IMR-90 (cell line): ENCODE measurements around the gene CNFN. TPM values are rescaled to one million over a fixed set of nuclear protein-coding genes. Genes with fewer than 3 reads are reported as not detected.

Experiments used
- ATAC-seq: fragments of 200-7000 bp; cut with Tn5 transposase; 2 replicates; pipeline ENCODE4 v1.9.1; 2020; ENCODE audit warnings: low read depth, mild to moderate bottlenecking, moderate library complexity
- BruUV-seq: library from RNA; stranded (reverse); fragments of 400-500 nt; replicated peaks from 2 replicates; lab custom pipeline; 2021; lab: Mats Ljungman, UMichigan
- CTCF ChIA-PET: fragments of 300-600 bp; formaldehyde crosslinking; extraction: SDS; loops from one replicate; lab custom pipeline; 2021; ENCODE audit warnings: antibody characterized with exemption; lab: Yijun Ruan, JAX
- POLR2A ChIA-PET: fragments of 300-600 bp; sonication (Branson Sonifier 250); formaldehyde crosslinking; loops from one replicate; lab custom pipeline; 2022; ENCODE audit warnings: antibody characterized with exemption; ENCODE audit not compliant: unreplicated experiment; lab: Charles Lee
- DNase-seq: peaks from one replicate; pipeline ENCODE4 v3.0.0; 2013
- H2AFZ ChIP-seq: replicated peaks from 2 replicates; pipeline ENCODE3; 2013; ENCODE audit warnings: low read length, mild to moderate bottlenecking; ENCODE audit not compliant: poor library complexity
- H2AK5ac ChIP-seq: 2 replicates; pipeline ENCODE4 v1.6.1; 2013; ENCODE audit warnings: low read depth, low read length, inconsistent platforms
- H2AK9ac ChIP-seq: replicated peaks from 2 replicates; pipeline ENCODE3; 2013; ENCODE audit warnings: mild to moderate bottlenecking, low read depth, low read length, moderate library complexity; ENCODE audit not compliant: poor library complexity
- H2BK120ac ChIP-seq: 2 replicates; pipeline ENCODE4 v1.6.1; 2013; ENCODE audit warnings: low read depth, low read length, inconsistent platforms
- H2BK15ac ChIP-seq: 3 replicates; pipeline ENCODE4 v1.6.1; 2013; ENCODE audit warnings: low read depth, low read length, inconsistent platforms
- H2BK20ac ChIP-seq: 2 replicates; pipeline ENCODE4 v1.6.1; 2013; ENCODE audit warnings: low read depth, mild to moderate bottlenecking, inconsistent platforms, low read length, moderate library complexity
- H2BK5ac ChIP-seq: 2 replicates; pipeline ENCODE4 v1.6.1; 2013; ENCODE audit warnings: mild to moderate bottlenecking, low read depth, low read length, inconsistent platforms; ENCODE audit not compliant: poor library complexity, severe bottlenecking
- H3K14ac ChIP-seq: replicated peaks from 2 replicates; pipeline ENCODE4 v1.6.1; 2013; ENCODE audit warnings: low read depth, low read length, inconsistent platforms
- H3K18ac ChIP-seq: 2 replicates; pipeline ENCODE4 v1.6.1; 2013; ENCODE audit warnings: low read depth, low read length, control low read depth
- H3K23ac ChIP-seq: 2 replicates; pipeline ENCODE4 v1.6.1; 2013; ENCODE audit warnings: low read depth, low read length, inconsistent platforms
- H3K27ac ChIP-seq: 2 replicates; pipeline ENCODE4 v1.5.1; 2013; ENCODE audit warnings: mild to moderate bottlenecking, control low read depth, low read length; ENCODE audit not compliant: insufficient read depth
- H3K27me3 ChIP-seq: 2 replicates; pipeline ENCODE4 v1.6.1; 2013; ENCODE audit warnings: low read length; ENCODE audit not compliant: control insufficient read depth, insufficient read depth
- H3K36me3 ChIP-seq: 2 replicates; pipeline ENCODE4 v1.6.1; 2013; ENCODE audit warnings: low read length, mixed read lengths; ENCODE audit not compliant: control insufficient read depth, insufficient read depth
- H3K4ac ChIP-seq: 2 replicates; pipeline ENCODE4 v1.6.1; 2013; ENCODE audit warnings: low read depth, low read length, inconsistent platforms
- H3K4me1 ChIP-seq: 2 replicates; pipeline ENCODE4 v1.6.1; 2013; ENCODE audit warnings: low read length, mixed read lengths; ENCODE audit not compliant: control insufficient read depth, insufficient read depth
- H3K4me2 ChIP-seq: 2 replicates; pipeline ENCODE4 v1.6.1; 2013; ENCODE audit warnings: low read depth, mild to moderate bottlenecking, control low read depth, low read length, moderate library complexity
- H3K4me3 ChIP-seq: 2 replicates; pipeline ENCODE4 v1.5.1; 2013; ENCODE audit warnings: low read depth, mild to moderate bottlenecking, control low read depth, low read length, moderate library complexity; ENCODE audit not compliant: insufficient read depth
- H3K56ac ChIP-seq: 2 replicates; pipeline ENCODE4 v1.6.1; 2013; ENCODE audit warnings: low read length, inconsistent platforms; ENCODE audit not compliant: insufficient read depth; ENCODE audit errors: extremely low read depth
- H3K79me1 ChIP-seq, 2 experiments: 2 replicates each; pipeline ENCODE4 v1.6.1; 2013; ENCODE audit warnings: low read length in 2 of 2, inconsistent platforms in 1 of 2, low read depth in 1 of 2
- H3K9ac ChIP-seq: 2 replicates; pipeline ENCODE4 v1.6.1; 2013; ENCODE audit warnings: low read depth, low read length, control low read depth
- H3K9me1 ChIP-seq: 2 replicates; pipeline ENCODE4 v1.6.1; 2013; ENCODE audit warnings: low read length, inconsistent platforms; ENCODE audit not compliant: insufficient read depth
- H3K9me3 ChIP-seq: 2 replicates; pipeline ENCODE4 v1.6.1; 2013; ENCODE audit warnings: low read length; ENCODE audit not compliant: control insufficient read depth, insufficient read depth
- H4K20me1 ChIP-seq: 2 replicates; pipeline ENCODE4 v1.6.1; 2013; ENCODE audit warnings: low read length, inconsistent platforms; ENCODE audit not compliant: insufficient read depth
- H4K5ac ChIP-seq: 2 replicates; pipeline ENCODE4 v1.6.1; 2013; ENCODE audit warnings: mild to moderate bottlenecking, low read depth, low read length, control low read depth
- H4K8ac ChIP-seq, 2 experiments: 2 replicates each; pipeline ENCODE4 v1.6.1; 2013; ENCODE audit warnings: low read depth in 2 of 2, low read length in 2 of 2, control low read depth in 1 of 2, inconsistent platforms in 1 of 2
- H4K91ac ChIP-seq: 2 replicates; pipeline ENCODE4 v1.6.1; 2013; ENCODE audit warnings: low read depth, low read length, inconsistent platforms; ENCODE audit not compliant: insufficient read depth
- CEBPB ChIP-seq: IDR thresholded peaks from 2 replicates; pipeline ENCODE4 v1.6.1; 2012; ENCODE audit warnings: low read depth, low read length, improper control_type of control experiment
- FOS ChIP-seq: fragments of 150-350 bp; IDR thresholded peaks from 2 replicates; pipeline ENCODE4 v1.6.1; 2016; ENCODE audit warnings: low read depth, low read length
- WGBS, 2 experiments: methylation state at CpG; one replicate each; pipeline versions ENCODE4 v1.1.5 to v1.1.7; 2013; ENCODE audit warnings: missing lambda C conversion rate in 2 of 2; ENCODE audit not compliant: insufficient read length in 1 of 2; ENCODE audit errors: extremely low coverage in 2 of 2; 5-methylcytosine and 5-hydroxymethylcytosine counted together
- dilution Hi-C: fragments of 300-500 bp; cut with HindIII; formaldehyde crosslinking; loops from one replicate; pipeline ENCODE4 v1.14.3; 2018; ENCODE audit warnings: low sequenced_read_pairs; ENCODE audit not compliant: unreplicated experiment
- in situ Hi-C: fragments of 300-500 bp; cut with MboI; formaldehyde crosslinking; loops from 3 replicates; pipeline ENCODE4 v1.14.3; 2019; ENCODE audit warnings: low sequenced_read_pairs, inconsistent platforms, mixed read lengths
- intact Hi-C: fragments of 100-400 bp; cut with micrococcal nuclease; formaldehyde crosslinking; loops from 2 replicates; pipeline ENCODE4 v1.10.0; 2022
- polyA plus RNA-seq, 3 experiments: library from polyadenylated mRNA; depleted of rRNA; stranded (reverse); fragments of >200 nt; gene quantifications; 2 replicates each; pipeline ENCODE4 v1.2.3, GENCODE V29; 2012; ENCODE audit warnings: low replicate concordance in 1 of 3
- total RNA-seq: library from RNA; depleted of rRNA; stranded (reverse); fragments of >200 nt; gene quantifications from 2 replicates; pipeline ENCODE4 v1.2.3, GENCODE V29; 2012

CNFN gene
- total and polyA plus RNA-seq, 2 of the 4 experiments (the other 2 are of a cell fraction): 1.2 TPM; not detected in 1

GRCh38 chr19:42436006-42436405 lies 45.9 kb upstream of the CNFN start:
- Histone ChIP-seq H2BK20ac (no peak overlapping the region), H2AFZ (no peak overlapping the region), H3K56ac (no peak overlapping the region), H4K20me1 (no peaks in the 10 kb centered on the region), H4K91ac (no peak overlapping the region), H3K27ac (no peak overlapping the region), H2BK15ac (no peak overlapping the region), H3K9me3 (no peaks in the 10 kb centered on the region), H3K4me3 (no peak overlapping the region), H4K8ac (no peak overlapping the region), H3K4me2 (no peak overlapping the region), H3K9ac (no peak overlapping the region), H3K4me1 (no peaks in the 10 kb centered on the region), H3K27me3 (peaks cover 6% of the 10 kb centered on the region; the same call in 1 of the 2 replicates), H3K36me3 (no peaks in the 10 kb centered on the region), H4K5ac (no peak overlapping the region), H2AK5ac (no peak overlapping the region), H2AK9ac (no peak overlapping the region), H3K23ac (no peak overlapping the region), H2BK120ac (no peak overlapping the region), H3K79me1 (no peaks in the 10 kb centered on the region), H3K18ac (no peak overlapping the region), H2BK5ac (no peak overlapping the region), H3K4ac (no peak overlapping the region), H3K9me1 (peaks cover 3% of the 10 kb centered on the region; the same call in 1 of the 2 replicates), H3K14ac (no peak overlapping the region)
- no CpG with 5 or more reads among the region's 3 CpGs for WGBS, 2 experiments
- TF ChIP-seq CEBPB (peak; percentile 41; the same call in 1 of the 2 replicates), FOS (no peak)
- ATAC-seq (no peak; the same call in 1 of the 2 replicates), DNase-seq (no peak)
- dilution Hi-C loops (no loop called here), in situ Hi-C loops (no loop called here), intact Hi-C loops (no loop called here)
- POLR2A ChIA-PET: no interaction called here
- CTCF ChIA-PET: no interaction called here
- no TSS peak for BruUV-seq
